PC-9 (cell line): Measurements from ENCODE around the gene PPP1R3E. TPM values are rescaled to one million over a fixed set of nuclear protein-coding genes. Genes with fewer than 3 reads are reported as not detected.

Experiments
- BruUV-seq: library from RNA; stranded (reverse); fragments of 400-500 nt; replicated peaks from 2 replicates; lab custom pipeline; 2021; lab: Mats Ljungman, UMichigan
- CTCF ChIA-PET: fragments of 300-600 bp; sonication (Branson Sonifier 250); formaldehyde crosslinking; loops from one replicate; lab custom pipeline; 2022; ENCODE audit warnings: antibody characterized with exemption; lab: Charles Lee
- POLR2A ChIA-PET: fragments of 300-600 bp; sonication (Branson Sonifier 250); formaldehyde crosslinking; loops from one replicate; lab custom pipeline; 2022; ENCODE audit warnings: antibody characterized with exemption; ENCODE audit not compliant: unreplicated experiment; lab: Charles Lee
- DNase-seq, 2 experiments: peaks; one replicate each; pipeline versions ENCODE4 v3.0.0 to v3.0.0-alpha.2; 2015 to 2022; ENCODE audit warnings: mixed read lengths in 1 of 2
- H2AFZ ChIP-seq: fragments of 200-600 bp; sonication (generic); 2 replicates; pipeline ENCODE4 v1.8.1; 2017; ENCODE audit warnings: antibody characterized with exemption
- H3F3A ChIP-seq: fragments of 200-600 bp; sonication (generic); 2 replicates; pipeline ENCODE4 v1.8.1; 2017; ENCODE audit warnings: antibody characterized with exemption, mild to moderate bottlenecking, low read depth; ENCODE audit not compliant: insufficient read depth
- H3K27ac ChIP-seq: fragments of 200-600 bp; sonication (generic); 2 replicates; pipeline ENCODE4 v1.6.1; 2016; ENCODE audit warnings: mixed run types
- H3K27me3 ChIP-seq: fragments of 200-600 bp; sonication (generic); 2 replicates; pipeline ENCODE4 v1.6.1; 2016; ENCODE audit warnings: low read depth, mixed run types; ENCODE audit not compliant: insufficient read depth
- H3K36me3 ChIP-seq: fragments of 200-600 bp; sonication (generic); 2 replicates; pipeline ENCODE4 v1.6.1; 2016; ENCODE audit warnings: low read depth, mixed run types
- H3K4me1 ChIP-seq: fragments of 200-600 bp; sonication (generic); replicated peaks from 2 replicates; pipeline ENCODE4 v1.6.1; 2016; ENCODE audit warnings: mixed run types; ENCODE audit not compliant: insufficient read depth
- H3K4me2 ChIP-seq: fragments of 200-600 bp; sonication (generic); 2 replicates; pipeline ENCODE4 v1.6.1; 2017; ENCODE audit warnings: mixed run types
- H3K4me3 ChIP-seq: fragments of 200-600 bp; sonication (generic); 2 replicates; pipeline ENCODE4 v1.6.1; 2016; ENCODE audit warnings: mixed run types
- H3K79me2 ChIP-seq: fragments of 200-600 bp; sonication (generic); 2 replicates; pipeline ENCODE4 v1.6.1; 2017; ENCODE audit warnings: low read depth, mixed run types
- H3K9me2 ChIP-seq: fragments of 200-600 bp; sonication (generic); 2 replicates; pipeline ENCODE4 v1.8.1; 2017; ENCODE audit warnings: mild to moderate bottlenecking; ENCODE audit not compliant: insufficient read depth
- H3K9me3 ChIP-seq: fragments of 200-600 bp; sonication (generic); 2 replicates; pipeline ENCODE4 v1.8.1; 2016; ENCODE audit warnings: low read depth; ENCODE audit not compliant: insufficient read depth
- H4K20me1 ChIP-seq: fragments of 200-600 bp; sonication (generic); 2 replicates; pipeline ENCODE4 v1.8.1; 2017; ENCODE audit not compliant: insufficient read depth
- CTCF ChIP-seq: fragments of 200-600 bp; sonication (generic); conservative IDR thresholded peaks from 2 replicates; pipeline ENCODE4 v1.6.1; 2017; ENCODE audit warnings: mixed run types, antibody characterized with exemption, mild to moderate bottlenecking, moderate library complexity
- EZH2 ChIP-seq: fragments of 200-600 bp; sonication (generic); IDR thresholded peaks from 2 replicates; pipeline ENCODE4 v1.8.0; 2017; ENCODE audit warnings: antibody characterized with exemption, low read depth
- intact Hi-C: fragments of 100-400 bp; cut with micrococcal nuclease; formaldehyde crosslinking; loops from one replicate; pipeline ENCODE4 v1.10.0; 2022; ENCODE audit not compliant: unreplicated experiment
- total RNA-seq: library from RNA; stranded (reverse); gene quantifications from 2 replicates; pipeline ENCODE4 v1.2.3, GENCODE V29; 2021

The PPP1R3E gene
- total RNA-seq, 1 experiment from 2014 or later = 9.5 TPM

GRCh38 chr14:23300687-23301223 lies 1.9 kb downstream of the PPP1R3E start:
- POLR2A ChIA-PET = interaction anchor here (0.6 kb wide), 2 partner anchors 45 to 295 kb away, joined by 4 to 5 read pairs; no protein-coding TSS in a partner anchor

GRCh38 chr14:23299986-23300686 lies 2.5 kb downstream of the PPP1R3E start:
- TF ChIP-seq CTCF (0 out of 2 replicates have a peak, but pooled peaks have one; percentile 10), EZH2 (no peak)

More at GRCh38 chr14:23300687-23301223, 1.9 kb downstream of the PPP1R3E start:
- DNase-seq = peak in 1 of 2 experiments; percentile 7
- H3K36me3 ChIP-seq = no peaks in the 10 kb centered on the region
- H4K20me1 ChIP-seq = no peaks in the 10 kb centered on the region
- no peaks in the 10 kb centered on the region for H3K9me2 ChIP-seq
- TF ChIP-seq CTCF = no peak
- peaks cover 14% of the 10 kb centered on the region for H3K4me1 ChIP-seq
- CTCF ChIA-PET = interaction anchor here (0.6 to 1.1 kb wide), 4 partner anchors 22 to 181 kb away, joined by 3 to 7 read pairs (median 5); no protein-coding TSS in a partner anchor
- H3K4me3 ChIP-seq = peak overlapping the region; percentile 67
- BruUV-seq = TSS peak; percentile 37
- H3K9me3 ChIP-seq = no peaks in the 10 kb centered on the region
- intact Hi-C loops = loop anchor here (10.0 kb wide), 1 partner anchor 226 kb away; no protein-coding TSS in a partner anchor
- H3K27me3 ChIP-seq = no peaks in the 10 kb centered on the region
- H2AFZ ChIP-seq = no peak overlapping the region; the same call in 1 of the 2 replicates
- H3K27ac ChIP-seq = peak overlapping the region; percentile 20; the same call in 1 of the 2 replicates
- peak overlapping the region; percentile 79 for H3K4me2 ChIP-seq
- 0 out of 2 replicates have a peak, but pooled peaks cover 8% of the 10 kb centered on the region for H3K79me2 ChIP-seq
- H3F3A ChIP-seq = peaks cover 10% of the 10 kb centered on the region; the same call in 1 of the 2 replicates

More at GRCh38 chr14:23299986-23300686, 2.5 kb downstream of the PPP1R3E start:
- Histone ChIP-seq H3K4me2 (peak overlapping the region; percentile 79), H3K27me3 (no peaks in the 10 kb centered on the region), H3K4me3 (peak overlapping the region; percentile 67), H3K36me3 (no peaks in the 10 kb centered on the region), H3K9me2 (no peaks in the 10 kb centered on the region), H3F3A (peaks cover 6% of the 10 kb centered on the region; the same call in 1 of the 2 replicates), H3K9me3 (no peaks in the 10 kb centered on the region), H3K4me1 (peaks cover 8% of the 10 kb centered on the region), H3K27ac (peak overlapping the region; percentile 20; the same call in 1 of the 2 replicates), H3K79me2 (0 out of 2 replicates have a peak, but pooled peaks cover 8% of the 10 kb centered on the region), H2AFZ (no peak overlapping the region; the same call in 1 of the 2 replicates), H4K20me1 (no peaks in the 10 kb centered on the region)
- DNase-seq = no peak
- BruUV-seq = no TSS peak
- intact Hi-C loops = loop anchor here (1.0 to 10.0 kb wide), 4 partner anchors 35 to 225 kb away; no protein-coding TSS in a partner anchor
- POLR2A ChIA-PET = interaction anchor here (0.6 kb wide), 2 partner anchors 46 to 294 kb away, joined by 4 to 5 read pairs; no protein-coding TSS in a partner anchor
- CTCF ChIA-PET = interaction anchor here (0.6 to 1.1 kb wide), 5 partner anchors 22 to 205 kb away, joined by 3 to 16 read pairs (median 6); partner anchors contain the start of gene C14orf119
